DMS153 (cell line): ENCODE results near the gene HOXD4.

Experiments used
- DNase-seq: peaks from one replicate; lab custom pipeline; 2025; lab: John Stamatoyannopoulos, UW

The HOXD4 gene

GRCh38 chr2:176156807-176157498 lies 5.6 kb downstream of the HOXD4 start, which contains the start of gene HOXD3:
Gene HOXD3, plus strand, starts transcription at chr2:176157307. Its CDS starts 11,808 bp downstream, at chr2:176169115.
- no peak for DNase-seq

GRCh38 chr2:176157499-176158185 lies 6.3 kb downstream of the HOXD4 start:
- DNase-seq, result peak; percentile 91

GRCh38 chr2:176158186-176158591 lies 6.8 kb downstream of the HOXD4 start:
- DNase-seq, result no peak

- no peak for DNase-seq
Measured at GRCh38 chr2:176158855-176159662, 7.7 kb downstream of the HOXD4 start.

GRCh38 chr2:176159663-176160250 lies 8.4 kb downstream of the HOXD4 start:
- no peak for DNase-seq

- DNase-seq, result no peak
Measured at GRCh38 chr2:176160251-176160985, 9.1 kb downstream of the HOXD4 start.

GRCh38 chr2:176160986-176161824 lies 9.9 kb downstream of the HOXD4 start:
- no peak for DNase-seq

GRCh38 chr2:176161825-176162626 lies 10.7 kb downstream of the HOXD4 start:
- DNase-seq, result no peak

- DNase-seq, result no peak
Measured at GRCh38 chr2:176162911-176163671, 11.7 kb downstream of the HOXD4 start.

GRCh38 chr2:176163672-176164056 lies 12.3 kb downstream of the HOXD4 start:
- DNase-seq, result no peak

GRCh38 chr2:176164201-176164600 lies 12.9 kb downstream of the HOXD4 start:
- DNase-seq, result no peak

- no peak for DNase-seq
Measured at GRCh38 chr2:176164611-176165369, 13.4 kb downstream of the HOXD4 start.

GRCh38 chr2:176165370-176166050 lies 14.2 kb downstream of the HOXD4 start:
- DNase-seq, result no peak

- DNase-seq, result no peak
Measured at GRCh38 chr2:176166272-176166671, 14.9 kb downstream of the HOXD4 start.

GRCh38 chr2:176167398-176167797 lies 16.0 kb downstream of the HOXD4 start:
- DNase-seq, result no peak

- DNase-seq, result no peak
Measured at GRCh38 chr2:176169181-176169580, 17.8 kb downstream of the HOXD4 start.

GRCh38 chr2:176169711-176170110 lies 18.4 kb downstream of the HOXD4 start:
- DNase-seq, result no peak
